K562 (cell line): ENCODE measurements around the gene RCSD1. TPM values are rescaled to one million over a fixed set of nuclear protein-coding genes. Genes with fewer than 3 reads are reported as not detected.

Experiments
- CBX8 ChIP-seq: fragments of 200-600 bp; sonication (generic); IDR thresholded peaks from 2 replicates; pipeline ENCODE4 v1.6.1; 2012; ENCODE audit warnings: borderline replicate concordance, mixed run types, low read depth, mild to moderate bottlenecking, moderate library complexity, mixed read lengths, low read length, control low read depth, inconsistent platforms; ENCODE audit not compliant: poor library complexity, severe bottlenecking; ENCODE audit errors: extremely low read depth
- DIDO1 ChIP-seq: fragments of 450-650 bp; IDR thresholded peaks from 2 replicates; pipeline ENCODE4 v1.6.1; 2016; ENCODE audit warnings: low read depth, missing biosample characterization, missing genetic modification characterization
- DMBX1 ChIP-seq: fragments of 250-450 bp; sonication (Bioruptor Pico); IDR thresholded peaks from 2 replicates; pipeline ENCODE4 v1.8.0; 2022; ENCODE audit warnings: inconsistent platforms, mild to moderate bottlenecking, moderate library complexity, borderline replicate concordance
- HNRNPL ChIP-seq: fragments of 200-400 bp; formaldehyde crosslinking; IDR thresholded peaks from 2 replicates; pipeline ENCODE4 v1.6.1; 2017; ENCODE audit warnings: low read depth, mild to moderate bottlenecking, low read length
- NCOA1 ChIP-seq: fragments of 450-650 bp; IDR thresholded peaks from 2 replicates; pipeline ENCODE4 v1.6.1; 2016; ENCODE audit warnings: low read depth
- NFE2 ChIP-seq: IDR thresholded peaks from 2 replicates; pipeline ENCODE4 v1.6.1; 2014; ENCODE audit warnings: antibody characterized with exemption, low read depth
- NR2C1 ChIP-seq, 2 experiments: fragments of 450-650 bp; IDR thresholded peaks; 2 replicates each; pipeline ENCODE4 v1.6.1; 2017; ENCODE audit warnings: mild to moderate bottlenecking in 2 of 2, antibody characterized with exemption in 1 of 2, inconsistent platforms in 1 of 2, missing compliant biosample characterization in 1 of 2, missing genetic modification characterization in 1 of 2
- NR2C2 ChIP-seq, 2 experiments: fragments of 200-800 bp in 1 of 2; sonication (Bioruptor generic) in 1 of 2; sonication (generic) in 1 of 2; formaldehyde crosslinking in 1 of 2; IDR thresholded peaks; 2 replicates each; pipeline versions ENCODE4 v1.6.1 to v1.8.0; 2016 to 2022; ENCODE audit warnings: mild to moderate bottlenecking in 1 of 2, missing compliant biosample characterization in 1 of 2, missing genetic modification characterization in 1 of 2, missing genetic modification reagents in 1 of 2
- RB1 ChIP-seq: fragments of 450-650 bp; IDR thresholded peaks from 2 replicates; pipeline ENCODE4 v1.6.1; 2017; ENCODE audit warnings: low read depth, mild to moderate bottlenecking
- polyA plus RNA-seq, 8 experiments: library from polyadenylated mRNA; depleted of rRNA in 4 of 8; stranded (reverse) in 5 of 8; unstranded in 3 of 8; fragments of >200 nt; fragmentation: Nextera tagmentation in 2 of 8; fragmentation: Illumina TruSeq in 1 of 8; extraction: Ambion mirVana in 2 of 8; extraction: Trizol in 1 of 8; gene quantifications; 2 replicates each; pipeline versions ENCODE4 v1.2.1 to v1.2.3, GENCODE V29; 2011 to 2014; ENCODE audit warnings: inconsistent platforms in 1 of 8, missing spikeins in 1 of 8
- total RNA-seq, 7 experiments: library from RNA; depleted of rRNA in 6 of 7; stranded (reverse); fragments of >200 nt in 6 of 7; fragmentation: Illumina TruSeq in 2 of 7; extraction: Trizol in 2 of 7; gene quantifications; 2 replicates each; pipeline versions ENCODE4 v1.2.1 to v1.2.3, GENCODE V29; 2011 to 2021; ENCODE audit warnings: low replicate concordance in 1 of 7
- TF ChIP-seq, protein P1 (sequence below), 2 experiments: fragments of 450-650 bp in 1 of 2; sonication (generic) in 1 of 2; formaldehyde crosslinking; conservative IDR thresholded peaks; 2 replicates each; pipeline versions ENCODE4 v1.4.0 to v1.8.1; 2020 to 2022; ENCODE audit warnings: mild to moderate bottlenecking in 1 of 2, missing genetic modification reagents in 1 of 2
- TF ChIP-seq, protein P2 (sequence below): fragments of 250-450 bp; sonication (Bioruptor Pico); IDR thresholded peaks from 2 replicates; pipeline ENCODE4 v1.8.0; 2021; ENCODE audit warnings: borderline replicate concordance, mild to moderate bottlenecking, moderate library complexity; ENCODE audit not compliant: poor library complexity, severe bottlenecking
- TF ChIP-seq, protein P3 (sequence below), 2 experiments: fragments of 450-650 bp in 1 of 2; sonication (generic) in 1 of 2; formaldehyde crosslinking in 1 of 2; IDR thresholded peaks in 1 of 2; conservative IDR thresholded peaks in 1 of 2; 2 replicates each; pipeline versions ENCODE4 v1.6.1 to v1.8.1; 2016 to 2023; ENCODE audit warnings: mild to moderate bottlenecking in 2 of 2, moderate library complexity in 2 of 2, inconsistent platforms in 1 of 2, missing genetic modification reagents in 1 of 2
- TF ChIP-seq, protein P4 (sequence below): fragments of 250-450 bp; sonication (Bioruptor Pico); IDR thresholded peaks from 2 replicates; pipeline ENCODE4 v1.5.0; 2021
- TF ChIP-seq, protein P5 (sequence below): fragments of 450-650 bp; IDR thresholded peaks from 2 replicates; pipeline ENCODE4 v1.6.1; 2017; ENCODE audit warnings: antibody characterized with exemption
- TF ChIP-seq, protein P6 (sequence below): fragments of 450-650 bp; formaldehyde crosslinking; IDR thresholded peaks from 2 replicates; pipeline ENCODE4 v1.4.0; 2020; ENCODE audit warnings: mild to moderate bottlenecking, moderate library complexity
- TF ChIP-seq, protein P7 (sequence below), 3 experiments: fragments of 200-800 bp in 1 of 3; sonication (Bioruptor generic) in 1 of 3; sonication (generic) in 1 of 3; formaldehyde crosslinking in 1 of 3; IDR thresholded peaks; 2 replicates each; pipeline versions ENCODE4 v1.6.1 to v1.8.0; 2016 to 2022; ENCODE audit warnings: mild to moderate bottlenecking in 2 of 3, missing compliant biosample characterization in 2 of 3, missing genetic modification characterization in 2 of 3, missing genetic modification reagents in 1 of 3

RCSD1 gene
- total and polyA plus RNA-seq, 9 of the 15 experiments (the other 6 are each of a cell fraction or from before 2014, with no cell fraction given) = 7.8 to 69.8 (median 45.3) TPM

DNA sequence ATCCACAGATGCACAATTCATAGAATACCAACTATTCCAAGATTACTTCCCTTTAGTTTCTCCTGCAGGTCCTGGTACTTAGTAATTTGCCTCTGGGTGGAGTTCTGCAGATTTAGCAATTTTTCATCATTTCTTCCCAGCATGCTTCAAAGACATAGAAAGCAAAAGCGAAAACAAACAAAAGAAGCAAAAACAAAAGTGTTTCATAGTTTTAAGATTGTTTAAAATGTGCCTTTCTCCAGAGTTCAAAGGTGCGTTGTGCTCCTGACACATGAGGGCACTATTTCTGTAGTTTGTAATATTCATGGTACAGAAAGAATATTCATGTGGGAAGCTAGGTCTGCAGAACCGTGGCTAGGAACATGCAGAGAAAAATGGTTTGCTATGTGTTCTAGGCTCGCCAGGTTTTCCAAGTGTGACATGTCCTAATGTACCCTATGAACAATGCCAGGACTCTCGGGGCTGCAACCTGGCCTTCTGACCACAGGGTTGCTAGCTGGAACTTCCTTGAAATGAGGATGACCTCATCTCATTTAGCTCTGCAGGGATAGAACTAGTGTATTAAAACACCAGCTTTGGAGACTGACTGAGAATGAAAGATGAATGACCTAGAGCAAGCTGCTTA lies 30.0 kb upstream of the RCSD1 start (continued):
- TF ChIP-seq, protein P1, sequence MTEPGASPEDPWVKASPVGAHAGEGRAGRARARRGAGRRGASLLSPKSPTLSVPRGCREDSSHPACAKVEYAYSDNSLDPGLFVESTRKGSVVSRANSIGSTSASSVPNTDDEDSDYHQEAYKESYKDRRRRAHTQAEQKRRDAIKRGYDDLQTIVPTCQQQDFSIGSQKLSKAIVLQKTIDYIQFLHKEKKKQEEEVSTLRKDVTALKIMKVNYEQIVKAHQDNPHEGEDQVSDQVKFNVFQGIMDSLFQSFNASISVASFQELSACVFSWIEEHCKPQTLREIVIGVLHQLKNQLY (CRISPR knock-in tag; conservative IDR thresholded peaks at IDR 0.05) = 0 out of 4 replicates have a peak, but pooled peaks of 1 of the 2 experiments have one; percentile 48
- TF ChIP-seq, protein P2, sequence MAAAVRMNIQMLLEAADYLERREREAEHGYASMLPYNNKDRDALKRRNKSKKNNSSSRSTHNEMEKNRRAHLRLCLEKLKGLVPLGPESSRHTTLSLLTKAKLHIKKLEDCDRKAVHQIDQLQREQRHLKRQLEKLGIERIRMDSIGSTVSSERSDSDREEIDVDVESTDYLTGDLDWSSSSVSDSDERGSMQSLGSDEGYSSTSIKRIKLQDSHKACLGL (CRISPR knock-in tag) = no peak
- TF ChIP-seq, protein P3, sequence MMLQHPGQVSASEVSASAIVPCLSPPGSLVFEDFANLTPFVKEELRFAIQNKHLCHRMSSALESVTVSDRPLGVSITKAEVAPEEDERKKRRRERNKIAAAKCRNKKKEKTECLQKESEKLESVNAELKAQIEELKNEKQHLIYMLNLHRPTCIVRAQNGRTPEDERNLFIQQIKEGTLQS (IDR thresholded peaks at IDR 0.05) = peak; percentile 97
- TF ChIP-seq, protein P3 (CRISPR knock-in tag; conservative IDR thresholded peaks at IDR 0.05) = peak; percentile 84
- TF ChIP-seq NR2C1 (IDR thresholded peaks at IDR 0.05) (no peak), NR2C1 (tag; IDR thresholded peaks at IDR 0.05) (no peak), DMBX1 (CRISPR knock-in tag) (no peak), NR2C2 (CRISPR knock-in tag; IDR thresholded peaks at IDR 0.05) (no peak), NR2C2 (tag; IDR thresholded peaks at IDR 0.05) (no peak; the same call in 1 of the 2 replicates), CBX8 (no peak), HNRNPL (no peak), NFE2 (no peak), NCOA1 (no peak), DIDO1 (no peak), RB1 (no peak)
- TF ChIP-seq, protein P4, sequence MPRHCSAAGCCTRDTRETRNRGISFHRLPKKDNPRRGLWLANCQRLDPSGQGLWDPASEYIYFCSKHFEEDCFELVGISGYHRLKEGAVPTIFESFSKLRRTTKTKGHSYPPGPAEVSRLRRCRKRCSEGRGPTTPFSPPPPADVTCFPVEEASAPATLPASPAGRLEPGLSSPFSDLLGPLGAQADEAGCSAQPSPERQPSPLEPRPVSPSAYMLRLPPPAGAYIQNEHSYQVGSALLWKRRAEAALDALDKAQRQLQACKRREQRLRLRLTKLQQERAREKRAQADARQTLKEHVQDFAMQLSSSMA (CRISPR knock-in tag) = no peak
- TF ChIP-seq, protein P5, sequence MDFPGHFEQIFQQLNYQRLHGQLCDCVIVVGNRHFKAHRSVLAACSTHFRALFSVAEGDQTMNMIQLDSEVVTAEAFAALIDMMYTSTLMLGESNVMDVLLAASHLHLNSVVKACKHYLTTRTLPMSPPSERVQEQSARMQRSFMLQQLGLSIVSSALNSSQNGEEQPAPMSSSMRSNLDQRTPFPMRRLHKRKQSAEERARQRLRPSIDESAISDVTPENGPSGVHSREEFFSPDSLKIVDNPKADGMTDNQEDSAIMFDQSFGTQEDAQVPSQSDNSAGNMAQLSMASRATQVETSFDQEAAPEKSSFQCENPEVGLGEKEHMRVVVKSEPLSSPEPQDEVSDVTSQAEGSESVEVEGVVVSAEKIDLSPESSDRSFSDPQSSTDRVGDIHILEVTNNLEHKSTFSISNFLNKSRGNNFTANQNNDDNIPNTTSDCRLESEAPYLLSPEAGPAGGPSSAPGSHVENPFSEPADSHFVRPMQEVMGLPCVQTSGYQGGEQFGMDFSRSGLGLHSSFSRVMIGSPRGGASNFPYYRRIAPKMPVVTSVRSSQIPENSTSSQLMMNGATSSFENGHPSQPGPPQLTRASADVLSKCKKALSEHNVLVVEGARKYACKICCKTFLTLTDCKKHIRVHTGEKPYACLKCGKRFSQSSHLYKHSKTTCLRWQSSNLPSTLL = no peak
- TF ChIP-seq, protein P6, sequence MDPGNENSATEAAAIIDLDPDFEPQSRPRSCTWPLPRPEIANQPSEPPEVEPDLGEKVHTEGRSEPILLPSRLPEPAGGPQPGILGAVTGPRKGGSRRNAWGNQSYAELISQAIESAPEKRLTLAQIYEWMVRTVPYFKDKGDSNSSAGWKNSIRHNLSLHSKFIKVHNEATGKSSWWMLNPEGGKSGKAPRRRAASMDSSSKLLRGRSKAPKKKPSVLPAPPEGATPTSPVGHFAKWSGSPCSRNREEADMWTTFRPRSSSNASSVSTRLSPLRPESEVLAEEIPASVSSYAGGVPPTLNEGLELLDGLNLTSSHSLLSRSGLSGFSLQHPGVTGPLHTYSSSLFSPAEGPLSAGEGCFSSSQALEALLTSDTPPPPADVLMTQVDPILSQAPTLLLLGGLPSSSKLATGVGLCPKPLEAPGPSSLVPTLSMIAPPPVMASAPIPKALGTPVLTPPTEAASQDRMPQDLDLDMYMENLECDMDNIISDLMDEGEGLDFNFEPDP = no peak
- TF ChIP-seq, protein P7, sequence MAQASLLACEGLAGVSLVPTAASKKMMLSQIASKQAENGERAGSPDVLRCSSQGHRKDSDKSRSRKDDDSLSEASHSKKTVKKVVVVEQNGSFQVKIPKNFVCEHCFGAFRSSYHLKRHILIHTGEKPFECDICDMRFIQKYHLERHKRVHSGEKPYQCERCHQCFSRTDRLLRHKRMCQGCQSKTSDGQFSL (CRISPR knock-in tag; IDR thresholded peaks at IDR 0.05) = no peak
- TF ChIP-seq, protein P7 (tag; IDR thresholded peaks at IDR 0.05) = no peak
